ENCODE results near the gene ARID2. TPM values are rescaled to one million over a fixed set of nuclear protein-coding genes. Genes with fewer than 3 reads are reported as not detected.
A peak's percentile ranks its signal among the peaks of the same experiment; 100 is the strongest.

ARID2 gene
- total and polyA plus RNA-seq, 10 of the 15 experiments (the other 5 are each of a cell fraction or from before 2014, with no cell fraction given), result 9.2 to 29.8 (median 20.3) TPM

- 93% methylated on average over 1 of the region's 1 CpG for WGBS (ENCODE audit: insufficient coverage, insufficient replicate concordance, low lambda C conversion rate, missing lambda C conversion rate)
- ATAC-seq, result no peak
- Histone ChIP-seq H2AFZ (ENCODE audit: control insufficient read depth, low read depth, low read length) (no peak overlapping the region), H3K9ac (ENCODE audit: control insufficient read depth, insufficient read depth, low read length) (no peak overlapping the region), H3K4me2 (ENCODE audit: control insufficient read depth, insufficient read depth) (no peak overlapping the region), H3K9me3 (replicated peaks; ENCODE audit: control insufficient read depth, insufficient read depth, low read length) (peaks cover 14% of the 10 kb centered on the region; the same call in 2 of the 3 replicates), H3K36me3 (ENCODE audit: control insufficient read depth in 2 of 2, insufficient read depth in 2 of 2, low read length in 1 of 2) (peaks cover 0 to 3% of the 10 kb centered on the region in 2 experiments; a peak in 2 of 4 replicates), H3K27ac (ENCODE audit: control insufficient read depth, insufficient read depth) (no peak overlapping the region), H3K27me3 (replicated peaks in 1 of 2; ENCODE audit: control insufficient read depth in 2 of 2, insufficient read depth in 2 of 2, low read length in 1 of 2) (no peaks in the 10 kb centered on the region), H3K4me1 (ENCODE audit: control insufficient read depth, insufficient read depth, low read length) (no peaks in the 10 kb centered on the region), H4K20me1 (ENCODE audit: control insufficient read depth, insufficient read depth) (no peaks in the 10 kb centered on the region), H3K4me3 (no peak overlapping the region), H3K79me2 (ENCODE audit: control insufficient read depth, insufficient read depth, low read length) (peaks cover 61% of the 10 kb centered on the region)
- SMC1A ChIA-PET (ENCODE audit: uncharacterized antibody, unreplicated experiment), result interaction anchor here (0.9 to 5.5 kb wide), 10 partner anchors 8 to 525 kb away, joined by 3 to 32 read pairs (median 4); no protein-coding TSS in a partner anchor
- no peak for DNase-seq (ENCODE audit: low read depth, low spot score)
- POLR2A ChIA-PET, result interaction anchor here (1.1 to 1.8 kb wide), 2 partner anchors 9 to 12 kb away, joined by 3 to 8 read pairs; no protein-coding TSS in a partner anchor
- no TSS peak for BruUV-seq (replicated peaks)
- in situ Hi-C loops (cut with MboI) (no loop called here), intact Hi-C loops (cut with micrococcal nuclease; ENCODE audit: unreplicated experiment) (no loop called here)
- FAIRE-seq, result no peak
- TF ChIP-seq BRCA1 (IDR thresholded peaks at IDR 0.05; ENCODE audit: low read depth, low read length), result no peak
- no peak for TF ChIP-seq EP300 (IDR thresholded peaks at IDR 0.05; ENCODE audit: borderline replicate concordance in 1 of 2, control insufficient read depth in 1 of 2, low read depth in 2 of 2, low read length in 2 of 2)
- peak; percentile 93 for TF ChIP-seq CBX5 (IDR thresholded peaks at IDR 0.05; ENCODE audit: low read depth)
- CTCF ChIA-PET, result interaction anchor here (0.9 to 2.4 kb wide), 9 partner anchors 10 to 199 kb away, joined by 3 to 16 read pairs (median 5); partner anchors contain the start of gene ARID2
- RAD21 ChIA-PET (ENCODE audit: unreplicated experiment), result interaction anchor here (0.8 to 1.6 kb wide), 4 partner anchors 13 to 199 kb away, joined by 3 to 5 read pairs (median 4); partner anchors contain the start of gene ARID2
Measured at GRCh38 chr12:45742590-45742989, 13.1 kb downstream of the ARID2 start.

- H4K20me1 ChIP-seq (ENCODE audit: control insufficient read depth, insufficient read depth), result no peaks in the 10 kb centered on the region; the same call in 1 of the 2 replicates
- H3K36me3 ChIP-seq (ENCODE audit: control insufficient read depth in 2 of 2, insufficient read depth in 2 of 2, low read length in 1 of 2), result no peaks in the 10 kb centered on the region; a peak in 1 of 4 replicates
- no peak for DNase-seq (ENCODE audit: low read depth, low spot score)
- 82% methylated on average over 2 of the region's 2 CpGs for WGBS (ENCODE audit: insufficient coverage, insufficient replicate concordance, low lambda C conversion rate, missing lambda C conversion rate)
- ChIA-PET POLR2A (interaction anchor here (1.1 to 1.8 kb wide), 3 partner anchors 10 to 20 kb away, joined by 3 to 8 read pairs (median 3); no protein-coding TSS in a partner anchor), RAD21 (ENCODE audit: unreplicated experiment) (interaction anchor here (0.8 to 1.2 kb wide), 3 partner anchors 15 to 199 kb away, joined by 4 read pairs; no protein-coding TSS in a partner anchor), SMC1A (ENCODE audit: uncharacterized antibody, unreplicated experiment) (interaction anchor here (0.7 to 5.5 kb wide), 9 partner anchors 10 to 526 kb away, joined by 3 to 32 read pairs (median 4); no protein-coding TSS in a partner anchor), CTCF (interaction anchor here (0.7 to 2.4 kb wide), 7 partner anchors 13 to 263 kb away, joined by 3 to 16 read pairs (median 7); partner anchors contain the start of gene ARID2)
- H3K27me3 ChIP-seq (replicated peaks in 1 of 2; ENCODE audit: control insufficient read depth in 2 of 2, insufficient read depth in 2 of 2, low read length in 1 of 2), result no peaks in the 10 kb centered on the region
- ATAC-seq, result peak; percentile 62
- no peak overlapping the region for H2AFZ ChIP-seq (ENCODE audit: control insufficient read depth, low read depth, low read length)
- H3K4me2 ChIP-seq (ENCODE audit: control insufficient read depth, insufficient read depth), result no peak overlapping the region
- no peaks in the 10 kb centered on the region for H3K4me1 ChIP-seq (ENCODE audit: control insufficient read depth, insufficient read depth, low read length)
- H3K4me3 ChIP-seq, result no peak overlapping the region
- intact Hi-C loops (cut with micrococcal nuclease; ENCODE audit: unreplicated experiment), result no loop called here
- H3K27ac ChIP-seq (ENCODE audit: control insufficient read depth, insufficient read depth), result no peak overlapping the region
- no peak overlapping the region for H3K9ac ChIP-seq (ENCODE audit: control insufficient read depth, insufficient read depth, low read length)
- no peak for FAIRE-seq
- peaks cover 62% of the 10 kb centered on the region for H3K79me2 ChIP-seq (ENCODE audit: control insufficient read depth, insufficient read depth, low read length)
- in situ Hi-C loops (cut with MboI), result no loop called here
- BruUV-seq (replicated peaks), result no TSS peak
- TF ChIP-seq POLR2AphosphoS2 (IDR thresholded peaks at IDR 0.05; ENCODE audit: low read depth, low read length), result no peak
- TF ChIP-seq, protein P1, sequence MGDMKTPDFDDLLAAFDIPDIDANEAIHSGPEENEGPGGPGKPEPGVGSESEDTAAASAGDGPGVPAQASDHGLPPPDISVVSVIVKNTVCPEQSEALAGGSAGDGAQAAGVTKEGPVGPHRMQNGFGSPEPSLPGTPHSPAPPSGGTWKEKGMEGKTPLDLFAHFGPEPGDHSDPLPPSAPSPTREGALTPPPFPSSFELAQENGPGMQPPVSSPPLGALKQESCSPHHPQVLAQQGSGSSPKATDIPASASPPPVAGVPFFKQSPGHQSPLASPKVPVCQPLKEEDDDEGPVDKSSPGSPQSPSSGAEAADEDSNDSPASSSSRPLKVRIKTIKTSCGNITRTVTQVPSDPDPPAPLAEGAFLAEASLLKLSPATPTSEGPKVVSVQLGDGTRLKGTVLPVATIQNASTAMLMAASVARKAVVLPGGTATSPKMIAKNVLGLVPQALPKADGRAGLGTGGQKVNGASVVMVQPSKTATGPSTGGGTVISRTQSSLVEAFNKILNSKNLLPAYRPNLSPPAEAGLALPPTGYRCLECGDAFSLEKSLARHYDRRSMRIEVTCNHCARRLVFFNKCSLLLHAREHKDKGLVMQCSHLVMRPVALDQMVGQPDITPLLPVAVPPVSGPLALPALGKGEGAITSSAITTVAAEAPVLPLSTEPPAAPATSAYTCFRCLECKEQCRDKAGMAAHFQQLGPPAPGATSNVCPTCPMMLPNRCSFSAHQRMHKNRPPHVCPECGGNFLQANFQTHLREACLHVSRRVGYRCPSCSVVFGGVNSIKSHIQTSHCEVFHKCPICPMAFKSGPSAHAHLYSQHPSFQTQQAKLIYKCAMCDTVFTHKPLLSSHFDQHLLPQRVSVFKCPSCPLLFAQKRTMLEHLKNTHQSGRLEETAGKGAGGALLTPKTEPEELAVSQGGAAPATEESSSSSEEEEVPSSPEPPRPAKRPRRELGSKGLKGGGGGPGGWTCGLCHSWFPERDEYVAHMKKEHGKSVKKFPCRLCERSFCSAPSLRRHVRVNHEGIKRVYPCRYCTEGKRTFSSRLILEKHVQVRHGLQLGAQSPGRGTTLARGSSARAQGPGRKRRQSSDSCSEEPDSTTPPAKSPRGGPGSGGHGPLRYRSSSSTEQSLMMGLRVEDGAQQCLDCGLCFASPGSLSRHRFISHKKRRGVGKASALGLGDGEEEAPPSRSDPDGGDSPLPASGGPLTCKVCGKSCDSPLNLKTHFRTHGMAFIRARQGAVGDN (IDR thresholded peaks at IDR 0.05), result no peak
- no peak for TF ChIP-seq JUNB (IDR thresholded peaks at IDR 0.05)
- TF ChIP-seq CBX3 (IDR thresholded peaks at IDR 0.05; ENCODE audit: borderline replicate concordance, low read depth), result no peak
- TF ChIP-seq HDAC6 (IDR thresholded peaks at IDR 0.05; ENCODE audit: unreplicated experiment), result no peak
- TF ChIP-seq SMAD5 (IDR thresholded peaks at IDR 0.05; ENCODE audit: low read depth), result no peak
- H3K9me3 ChIP-seq (replicated peaks; ENCODE audit: control insufficient read depth, insufficient read depth, low read length), result peaks cover 14% of the 10 kb centered on the region; the same call in 2 of the 3 replicates
Measured at GRCh38 chr12:45743247-45743646, 13.7 kb downstream of the ARID2 start.
